Natural killer cell (primary cell): ENCODE measurements around the gene BUD13. TPM values are rescaled to one million over a fixed set of nuclear protein-coding genes. Genes with fewer than 3 reads are reported as not detected.
"Not testable (repeated sequence)": the region's sequence is repeated elsewhere in the genome, so short reads cannot be mapped to it uniquely, and the experiment has no call there.

Experiments
- ATAC-seq, 3 donors: fragments of 150-1000 bp in 2 of 3; fragments of 200-7000 bp in 1 of 3; cut with Tn5 transposase; 1 replicate in 1 of 3; 2 replicates in 2 of 3; pipeline ENCODE4 v1.10.0; 2021; ENCODE audit warnings: mild to moderate bottlenecking in 2 of 3, moderate library complexity in 2 of 3
- DNase-seq, 2 donors: peaks; one replicate each; pipeline versions ENCODE4 v3.0.0 to v3.0.0-alpha.2; 2013 to 2021; ENCODE audit warnings: mixed read lengths in 1 of 2
- H3K27ac ChIP-seq: one replicate; pipeline ENCODE4 v1.5.1; 2013; ENCODE audit warnings: mild to moderate bottlenecking, low read length
- H3K27me3 ChIP-seq: one replicate; pipeline ENCODE4 v1.6.1; 2013; ENCODE audit warnings: low read length; ENCODE audit not compliant: control insufficient read depth, insufficient read depth
- H3K36me3 ChIP-seq: one replicate; pipeline ENCODE4 v1.6.1; 2013; ENCODE audit warnings: low read length; ENCODE audit not compliant: control insufficient read depth, insufficient read depth
- H3K4me1 ChIP-seq: one replicate; pipeline ENCODE4 v1.6.1; 2013; ENCODE audit warnings: low read length; ENCODE audit not compliant: control insufficient read depth, insufficient read depth
- H3K4me3 ChIP-seq: one replicate; pipeline ENCODE4 v1.5.1; 2013; ENCODE audit warnings: low read length
- H3K9me3 ChIP-seq: one replicate; pipeline ENCODE4 v1.6.1; 2013; ENCODE audit warnings: low read length; ENCODE audit not compliant: control insufficient read depth, insufficient read depth
- H3K27ac Mint-ChIP-seq, 2 donors: one replicate each; pipeline ENCODE4 v1.8.0; 2022; ENCODE audit warnings: mild to moderate bottlenecking in 2 of 2, mixed read lengths in 2 of 2, moderate library complexity in 1 of 2
- H3K27me3 Mint-ChIP-seq, 2 donors: one replicate each; pipeline ENCODE4 v1.8.0; 2022; ENCODE audit warnings: low read depth in 2 of 2, mixed read lengths in 2 of 2
- H3K36me3 Mint-ChIP-seq: one replicate; pipeline ENCODE4 v1.8.0; 2022; ENCODE audit warnings: mixed read lengths
- H3K4me1 Mint-ChIP-seq, 2 donors: one replicate each; pipeline ENCODE4 v1.8.0; 2022; ENCODE audit warnings: mixed read lengths in 2 of 2
- H3K4me3 Mint-ChIP-seq: one replicate; pipeline ENCODE4 v1.8.0; 2022; ENCODE audit warnings: mild to moderate bottlenecking, moderate library complexity, mixed read lengths
- H3K9me3 Mint-ChIP-seq, 2 donors: one replicate each; pipeline ENCODE4 v1.8.0; 2022; ENCODE audit warnings: mixed read lengths in 2 of 2
- CTCF ChIP-seq: fragments of 200-600 bp; IDR thresholded peaks from one replicate; pipeline ENCODE4 v1.8.0; 2022; ENCODE audit warnings: antibody characterized with exemption
- WGBS: methylation state at CpG from one replicate; pipeline ENCODE4 v1.1.7; 2013; ENCODE audit warnings: missing lambda C conversion rate; ENCODE audit not compliant: insufficient coverage; 5-methylcytosine and 5-hydroxymethylcytosine counted together
- intact Hi-C: fragments of 100-400 bp; cut with micrococcal nuclease; formaldehyde crosslinking; loops from one replicate; pipeline ENCODE4 v1.14.2; 2022
- total RNA-seq, 4 donors: library from RNA; stranded (reverse); fragments of 120-200 nt in 1 of 4; gene quantifications; one replicate each; pipeline versions ENCODE4 v1.2.3 to v1.2.4, GENCODE V29; 2013 to 2022

Gene BUD13
- total RNA-seq, 3 donors from 2014 or later (not counting 1 experiment from before 2014, with no cell fraction given), result 13.5 to 16.0 (median 13.7) TPM

DNA sequence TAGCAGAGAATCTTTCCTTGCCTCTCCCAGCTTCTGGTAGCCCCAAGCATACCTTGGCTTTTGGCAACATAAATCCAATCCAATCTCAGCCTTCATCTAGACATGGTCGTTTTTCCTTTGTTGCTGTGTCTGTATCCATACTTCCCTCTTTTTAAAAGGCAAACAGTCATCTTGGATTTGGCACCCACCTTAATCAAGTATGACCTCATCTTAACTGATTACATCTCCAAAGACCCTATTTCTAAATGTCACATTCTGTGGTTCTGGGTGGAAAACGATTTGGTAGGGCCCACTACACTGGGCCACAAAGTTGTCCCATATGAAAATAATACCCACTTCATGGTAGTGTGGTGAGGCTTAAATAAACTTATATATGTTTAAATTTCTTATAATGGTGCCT is 852 bp downstream of the BUD13 start:
- peak overlapping the region; percentile 99 for H3K4me3 Mint-ChIP-seq
- no peaks in the 10 kb centered on the region for H3K27me3 ChIP-seq
- WGBS, result 26% methylated on average over 1 of the region's 2 CpGs
- H3K27ac Mint-ChIP-seq, result peak overlapping the region; percentile 97 to 98
- H3K9me3 Mint-ChIP-seq, result no peaks in the 10 kb centered on the region
- ATAC-seq (no peak), DNase-seq (no peak)
- peak overlapping the region; percentile 95 for H3K27ac ChIP-seq
- H3K4me1 ChIP-seq, result peaks cover 15% of the 10 kb centered on the region
- peaks cover 26 to 32% of the 10 kb centered on the region in 2 donors for H3K4me1 Mint-ChIP-seq
- H3K9me3 ChIP-seq, result no peaks in the 10 kb centered on the region
- intact Hi-C loops, result loop anchor here (2.0 to 5.0 kb wide), 3 partner anchors 15 to 460 kb away; partner anchors contain the start of genes PCSK7 and RNF214
- peaks cover 5% of the 10 kb centered on the region for H3K36me3 Mint-ChIP-seq
- H3K36me3 ChIP-seq, result peaks cover 11% of the 10 kb centered on the region
- H3K27me3 Mint-ChIP-seq, result no peaks in the 10 kb centered on the region
- peak overlapping the region; percentile 99 for H3K4me3 ChIP-seq
- TF ChIP-seq CTCF, result no peak

DNA sequence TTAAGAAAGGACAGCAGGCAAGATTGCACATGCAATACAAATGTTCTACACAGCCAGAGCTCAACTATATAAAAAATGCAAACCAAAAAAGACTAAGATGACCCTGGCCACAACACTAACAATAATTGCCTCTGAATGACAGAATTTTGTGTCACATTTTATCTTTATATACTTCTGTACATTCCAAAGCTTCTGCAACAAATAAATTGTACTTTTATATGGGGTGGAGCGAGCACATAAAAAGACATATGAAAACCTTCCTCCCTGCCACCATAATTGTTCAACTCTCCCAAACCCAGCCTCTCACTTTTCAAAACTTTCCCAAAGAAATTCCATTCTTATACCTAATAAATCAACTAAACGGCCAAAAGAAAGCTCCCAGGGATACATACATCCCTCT is 10.7 kb downstream of the BUD13 start:
- intact Hi-C loops, result no loop called here
- H3K9me3 ChIP-seq, result no peaks in the 10 kb centered on the region
- no peak for DNase-seq
- H3K36me3 Mint-ChIP-seq, result peaks cover 16% of the 10 kb centered on the region
- H3K4me3 ChIP-seq, result no peak overlapping the region
- no peaks in the 10 kb centered on the region for H3K27me3 Mint-ChIP-seq
- no peak overlapping the region for H3K27ac Mint-ChIP-seq
- H3K4me3 Mint-ChIP-seq, result no peak overlapping the region
- no peak for ATAC-seq
- H3K9me3 Mint-ChIP-seq, result no peaks in the 10 kb centered on the region
- peaks cover 76% of the 10 kb centered on the region for H3K36me3 ChIP-seq
- no peaks in the 10 kb centered on the region for H3K4me1 ChIP-seq
- no peak for TF ChIP-seq CTCF
- 100% methylated on average over 2 of the region's 2 CpGs for WGBS
- H3K27ac ChIP-seq, result no peak overlapping the region
- H3K27me3 ChIP-seq, result no peaks in the 10 kb centered on the region
- H3K4me1 Mint-ChIP-seq, result peaks cover 13 to 25% of the 10 kb centered on the region in 2 donors

DNA sequence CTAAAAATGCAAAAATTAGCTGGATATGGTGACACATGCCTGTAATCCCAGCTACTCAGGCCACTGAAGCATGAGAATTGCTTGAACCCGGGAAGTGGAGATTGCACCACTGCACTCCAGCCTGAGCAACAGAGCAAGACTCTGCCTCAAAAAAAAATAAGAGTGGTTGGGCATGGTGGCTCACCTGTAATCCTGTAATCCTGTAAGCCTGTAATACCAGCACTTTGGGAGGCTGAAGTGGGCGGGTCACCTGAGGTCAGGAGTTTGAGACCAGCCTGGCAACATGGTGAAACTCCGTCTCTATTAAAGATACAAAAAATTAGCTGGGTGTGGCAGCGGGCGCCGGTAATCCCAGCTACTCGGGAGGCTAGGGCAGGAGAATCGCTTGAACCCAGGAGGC is 16.7 kb downstream of the BUD13 start:
- H3K27ac Mint-ChIP-seq, H3K4me1 Mint-ChIP-seq, H3K9me3 ChIP-seq, DNase-seq, H3K27me3 Mint-ChIP-seq, intact Hi-C loops, H3K4me3 ChIP-seq, H3K4me3 Mint-ChIP-seq, H3K9me3 Mint-ChIP-seq, H3K4me1 ChIP-seq, H3K27ac ChIP-seq, ATAC-seq, H3K27me3 ChIP-seq: not testable (repeated sequence)
- 98% methylated on average over 8 of the region's 8 CpGs for WGBS
- H3K36me3 Mint-ChIP-seq, result peaks cover 14% of the 10 kb centered on the region
- H3K36me3 ChIP-seq, result peaks cover 71% of the 10 kb centered on the region

- Mint-ChIP-seq H3K36me3 (peaks cover 5% of the 10 kb centered on the region), H3K4me3 (no peak overlapping the region), H3K4me1 (peaks cover 0 to 5% of the 10 kb centered on the region in 2 donors), H3K27ac (no peak overlapping the region), H3K9me3 (no peaks in the 10 kb centered on the region), H3K27me3 (no peaks in the 10 kb centered on the region)
- Histone ChIP-seq H3K4me1 (no peaks in the 10 kb centered on the region), H3K36me3 (peaks cover 70% of the 10 kb centered on the region), H3K27ac (no peak overlapping the region), H3K4me3 (no peak overlapping the region), H3K27me3 (no peaks in the 10 kb centered on the region), H3K9me3 (no peaks in the 10 kb centered on the region)
- intact Hi-C loops, result no loop called here
- DNase-seq (no peak), ATAC-seq (no peak)
- no peak for TF ChIP-seq CTCF
- WGBS, result 87% methylated on average over 2 of the region's 2 CpGs
These were observed 22.6 kb downstream of the BUD13 start for GRCh38 chr11:116750070-116750718.
